ENCODE measurements around the gene CDC27. TPM values are rescaled to one million over a fixed set of nuclear protein-coding genes. Genes with fewer than 3 reads are reported as not detected.
"Not testable (repeated sequence)": the region's sequence is repeated elsewhere in the genome, so short reads cannot be mapped to it uniquely, and the experiment has no call there.

CDC27 gene
- total RNA-seq, 1 experiment from 2014 or later = 79.9 TPM

- no peak for DNase-seq (ENCODE audit: low read depth)
Observed at GRCh38 chr17:47197821-47198220, 8.7 kb upstream of the CDC27 start.

GRCh38 chr17:47193931-47194511 is 4.9 kb upstream of the CDC27 start:
- DNase-seq (ENCODE audit: low read depth) = no peak

GRCh38 chr17:47192554-47192953 is 3.5 kb upstream of the CDC27 start:
- peak; percentile 76 for DNase-seq (ENCODE audit: low read depth)

GRCh38 chr17:47190770-47191169 is 1.7 kb upstream of the CDC27 start:
- DNase-seq (ENCODE audit: low read depth) = no peak

GRCh38 chr17:47190243-47190642 is 1.1 kb upstream of the CDC27 start:
- no peak for DNase-seq (ENCODE audit: low read depth)

GRCh38 chr17:47189732-47190237 is 690 bp upstream of the CDC27 start:
- no peak for DNase-seq (ENCODE audit: low read depth)

- DNase-seq (ENCODE audit: low read depth) = peak; percentile 23
Observed at GRCh38 chr17:47188271-47188875, 722 bp downstream of the CDC27 start.

GRCh38 chr17:47184681-47185080 is 4.4 kb downstream of the CDC27 start:
- no peak for DNase-seq (ENCODE audit: low read depth)

- DNase-seq (ENCODE audit: low read depth) = not testable (repeated sequence)
Observed at GRCh38 chr17:47180988-47181387, 8.1 kb downstream of the CDC27 start.

- DNase-seq (ENCODE audit: low read depth) = no peak
Observed at GRCh38 chr17:47180337-47180736, 8.8 kb downstream of the CDC27 start.

- DNase-seq (ENCODE audit: low read depth) = no peak
Observed at GRCh38 chr17:47179141-47179540, 10.0 kb downstream of the CDC27 start.

GRCh38 chr17:47177261-47177660 is 11.8 kb downstream of the CDC27 start:
- DNase-seq (ENCODE audit: low read depth) = no peak

GRCh38 chr17:47176389-47176826 is 12.7 kb downstream of the CDC27 start:
- DNase-seq (ENCODE audit: low read depth) = no peak

- DNase-seq (ENCODE audit: low read depth) = not testable (repeated sequence)
Observed at GRCh38 chr17:47174823-47175222, 14.3 kb downstream of the CDC27 start.

GRCh38 chr17:47172696-47173565 is 16.2 kb downstream of the CDC27 start:
- no peak for DNase-seq (ENCODE audit: low read depth)

GRCh38 chr17:47170710-47171109 is 18.4 kb downstream of the CDC27 start:
- no peak for DNase-seq (ENCODE audit: low read depth)

- DNase-seq (ENCODE audit: low read depth) = not testable (repeated sequence)
Observed at GRCh38 chr17:47168896-47169295, 20.2 kb downstream of the CDC27 start.

GRCh38 chr17:47166854-47167253 is 22.2 kb downstream of the CDC27 start:
- DNase-seq (ENCODE audit: low read depth) = not testable (repeated sequence)

GRCh38 chr17:47165137-47165536 is 24.0 kb downstream of the CDC27 start:
- no peak for DNase-seq (ENCODE audit: low read depth)

GRCh38 chr17:47164263-47164662 is 24.8 kb downstream of the CDC27 start:
- no peak for DNase-seq (ENCODE audit: low read depth)

GRCh38 chr17:47162013-47162622 is 27.0 kb downstream of the CDC27 start:
- no peak for DNase-seq (ENCODE audit: low read depth)

- DNase-seq (ENCODE audit: low read depth) = peak; percentile 4
Observed at GRCh38 chr17:47159315-47159714, 29.8 kb downstream of the CDC27 start.

Data from Daoy (cell line).